ENCODE results near the gene TRAF3IP3.
A peak's percentile ranks its signal among the peaks of the same experiment; 100 is the strongest.

GRCh38 chr1:209800984-209801834, 45.4 kb downstream of the TRAF3IP3 start:
- TF ChIP-seq POLR2A (IDR thresholded peaks at IDR 0.05; ENCODE audit: low read depth, low read length), result no peak
- TF ChIP-seq POLR2AphosphoS5 (IDR thresholded peaks at IDR 0.05; ENCODE audit: insufficient read depth, low read depth, low read length), result no peak
- no peak for TF ChIP-seq EZH2 (IDR thresholded peaks at IDR 0.05; ENCODE audit: borderline replicate concordance, low read depth, low read length, severe bottlenecking)
- no peak for TF ChIP-seq CTCF (IDR thresholded peaks at IDR 0.05; ENCODE audit: extremely low read depth in 1 of 2, insufficient read depth in 1 of 2, low read depth in 1 of 2, low read length in 2 of 2)
- TF ChIP-seq JUN (IDR thresholded peaks at IDR 0.05; ENCODE audit: borderline replicate concordance, insufficient read depth, insufficient read length, low read depth), result peak; percentile 67
- TF ChIP-seq GATA2 (IDR thresholded peaks at IDR 0.05; ENCODE audit: insufficient read depth, insufficient read length, low read depth, low read length), result no peak
- TF ChIP-seq MAX (IDR thresholded peaks at IDR 0.05; ENCODE audit: insufficient read depth, insufficient read length), result no peak
- TF ChIP-seq FOS (IDR thresholded peaks at IDR 0.05; ENCODE audit: borderline replicate concordance, insufficient read depth, low read length), result no peak
